GM10266 (cell line): ENCODE data around the gene MATK.

Experiments
- DNase-seq: peaks from one replicate; pipeline ENCODE4 v3.0.0; 2012; ENCODE audit errors: extremely low spot score
- TF ChIP-seq, protein P1 (sequence below): IDR thresholded peaks from 2 replicates; pipeline ENCODE4 v1.5.1; 2012; ENCODE audit warnings: mild to moderate bottlenecking, low read depth; ENCODE audit not compliant: control insufficient read depth, insufficient read depth; ENCODE audit errors: missing control alignments

MATK gene

GRCh38 chr19:3738477-3739220 lies 47.5 kb downstream of the MATK start:
- TF ChIP-seq, protein P1, sequence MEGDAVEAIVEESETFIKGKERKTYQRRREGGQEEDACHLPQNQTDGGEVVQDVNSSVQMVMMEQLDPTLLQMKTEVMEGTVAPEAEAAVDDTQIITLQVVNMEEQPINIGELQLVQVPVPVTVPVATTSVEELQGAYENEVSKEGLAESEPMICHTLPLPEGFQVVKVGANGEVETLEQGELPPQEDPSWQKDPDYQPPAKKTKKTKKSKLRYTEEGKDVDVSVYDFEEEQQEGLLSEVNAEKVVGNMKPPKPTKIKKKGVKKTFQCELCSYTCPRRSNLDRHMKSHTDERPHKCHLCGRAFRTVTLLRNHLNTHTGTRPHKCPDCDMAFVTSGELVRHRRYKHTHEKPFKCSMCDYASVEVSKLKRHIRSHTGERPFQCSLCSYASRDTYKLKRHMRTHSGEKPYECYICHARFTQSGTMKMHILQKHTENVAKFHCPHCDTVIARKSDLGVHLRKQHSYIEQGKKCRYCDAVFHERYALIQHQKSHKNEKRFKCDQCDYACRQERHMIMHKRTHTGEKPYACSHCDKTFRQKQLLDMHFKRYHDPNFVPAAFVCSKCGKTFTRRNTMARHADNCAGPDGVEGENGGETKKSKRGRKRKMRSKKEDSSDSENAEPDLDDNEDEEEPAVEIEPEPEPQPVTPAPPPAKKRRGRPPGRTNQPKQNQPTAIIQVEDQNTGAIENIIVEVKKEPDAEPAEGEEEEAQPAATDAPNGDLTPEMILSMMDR: no peak
- no peak for DNase-seq

GRCh38 chr19:3737487-3738205 lies 48.5 kb downstream of the MATK start:
- no peak for DNase-seq
- TF ChIP-seq, protein P1: no peak

GRCh38 chr19:3736106-3736724 lies 50.0 kb downstream of the MATK start:
- no peak for DNase-seq
- TF ChIP-seq, protein P1: no peak

DNA sequence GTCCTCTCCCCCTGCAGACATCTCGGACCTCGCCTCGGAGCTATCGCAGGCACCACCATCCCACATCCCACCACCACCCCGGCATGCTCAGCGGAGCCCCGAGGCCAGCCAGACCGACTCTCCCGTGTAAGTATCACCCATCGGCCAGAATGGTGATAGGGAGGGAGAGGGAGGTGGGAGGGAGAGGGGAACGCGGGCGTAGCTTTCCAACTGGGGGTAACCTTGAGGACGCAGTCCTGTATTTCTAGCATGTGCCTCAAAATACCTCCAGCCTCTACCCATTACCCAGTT lies 51.9 kb downstream of the MATK start:
- DNase-seq: no peak
- TF ChIP-seq, protein P1: no peak

GRCh38 chr19:3733549-3734309 lies 52.5 kb downstream of the MATK start:
- no peak for DNase-seq
- TF ChIP-seq, protein P1: no peak

- no peak for DNase-seq
- TF ChIP-seq, protein P1: no peak
Observed at GRCh38 chr19:3732108-3732507, 54.1 kb downstream of the MATK start.
